GM18873 (cell line): ENCODE data around the gene TTLL11.

Experiments
- ATAC-seq: cut with Tn5 transposase; IDR thresholded peaks from one replicate; pipeline ENCODE4 v1.9.1; 2021; ENCODE audit warnings: mild to moderate bottlenecking, moderate library complexity, moderate number of reproducible peaks; ENCODE audit not compliant: unreplicated experiment, low FRiP score

TTLL11 gene

GRCh38 chr9:121865884-121866283 is 227.2 kb downstream of the TTLL11 start:
- ATAC-seq: no peak

GRCh38 chr9:121865060-121865459 is 228.0 kb downstream of the TTLL11 start:
- ATAC-seq: no peak

- ATAC-seq: no peak
Observed at GRCh38 chr9:121863955-121864354, 229.2 kb downstream of the TTLL11 start.

GRCh38 chr9:121862371-121863332 is 230.5 kb downstream of the TTLL11 start:
- no peak for ATAC-seq

- no peak for ATAC-seq
Observed at GRCh38 chr9:121861501-121862180, 231.5 kb downstream of the TTLL11 start.

GRCh38 chr9:121860744-121861143 is 232.4 kb downstream of the TTLL11 start:
- ATAC-seq: no peak

- no peak for ATAC-seq
Observed at GRCh38 chr9:121860213-121860612, 232.9 kb downstream of the TTLL11 start.

GRCh38 chr9:121859646-121860045 is 233.5 kb downstream of the TTLL11 start:
- ATAC-seq: no peak

- ATAC-seq: no peak
Observed at GRCh38 chr9:121858788-121859187, 234.3 kb downstream of the TTLL11 start.

- no peak for ATAC-seq
Observed at GRCh38 chr9:121857928-121858327, 235.2 kb downstream of the TTLL11 start.

GRCh38 chr9:121855476-121855875 is 237.6 kb downstream of the TTLL11 start:
- ATAC-seq: no peak

- ATAC-seq: no peak
Observed at GRCh38 chr9:121853617-121854395, 239.3 kb downstream of the TTLL11 start.

GRCh38 chr9:121852651-121853616 is 240.2 kb downstream of the TTLL11 start:
- no peak for ATAC-seq

GRCh38 chr9:121852241-121852640 is 240.9 kb downstream of the TTLL11 start:
- ATAC-seq: no peak

GRCh38 chr9:121851641-121852091 is 241.4 kb downstream of the TTLL11 start:
- no peak for ATAC-seq

- ATAC-seq: no peak
Observed at GRCh38 chr9:121850366-121850765, 242.7 kb downstream of the TTLL11 start.

- no peak for ATAC-seq
Observed at GRCh38 chr9:121849554-121849953, 243.6 kb downstream of the TTLL11 start.

GRCh38 chr9:121844562-121844961 is 248.5 kb downstream of the TTLL11 start:
- no peak for ATAC-seq

GRCh38 chr9:121844098-121844497 is 249.0 kb downstream of the TTLL11 start:
- no peak for ATAC-seq

GRCh38 chr9:121842612-121842978 is 250.5 kb downstream of the TTLL11 start:
- no peak for ATAC-seq
